T-helper 2 cell treated with Interferon-gamma antibody and Interleukin-4, amounts not matched to agents 100 ng/mL and 5 ng/mL, for 36 hours (primary cell): ENCODE measurements around the gene MAGI3. TPM values are rescaled to one million over a fixed set of nuclear protein-coding genes. Genes with fewer than 3 reads are reported as not detected.

ENCODE experiments used
- intact Hi-C: fragments of 100-400 bp; cut with micrococcal nuclease; formaldehyde crosslinking; loops from one replicate; pipeline ENCODE4 v1.15.1; 2023
- total RNA-seq: library from RNA; stranded (reverse); gene quantifications from 2 replicates; pipeline ENCODE4 v1.2.3, GENCODE V29; 2022

MAGI3 gene
- total RNA-seq, 1 donor from 2014 or later: 5.9 TPM

- intact Hi-C loops: no loop called here
Measured at GRCh38 chr1:113511269-113511668, 121.0 kb downstream of the MAGI3 start.

DNA sequence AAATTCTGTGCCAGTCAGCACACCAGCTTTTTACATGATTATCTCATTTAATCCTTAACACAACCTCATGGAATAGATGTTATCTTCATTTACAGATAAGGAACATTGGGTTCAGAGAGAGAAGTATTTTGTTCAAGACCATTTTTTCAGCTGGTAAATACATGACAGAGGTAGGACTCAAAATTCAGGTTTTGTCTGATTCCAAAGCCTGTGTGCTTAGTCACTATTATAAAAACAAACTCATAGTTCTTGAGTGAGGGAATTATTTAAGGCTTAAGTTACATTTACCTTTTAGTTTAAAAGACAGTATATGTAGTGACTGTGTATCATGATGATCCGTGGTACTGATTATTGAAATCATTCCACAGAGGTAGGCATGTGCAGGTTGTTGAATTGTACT, 125.2 kb downstream of the MAGI3 start:
- intact Hi-C loops: no loop called here

DNA sequence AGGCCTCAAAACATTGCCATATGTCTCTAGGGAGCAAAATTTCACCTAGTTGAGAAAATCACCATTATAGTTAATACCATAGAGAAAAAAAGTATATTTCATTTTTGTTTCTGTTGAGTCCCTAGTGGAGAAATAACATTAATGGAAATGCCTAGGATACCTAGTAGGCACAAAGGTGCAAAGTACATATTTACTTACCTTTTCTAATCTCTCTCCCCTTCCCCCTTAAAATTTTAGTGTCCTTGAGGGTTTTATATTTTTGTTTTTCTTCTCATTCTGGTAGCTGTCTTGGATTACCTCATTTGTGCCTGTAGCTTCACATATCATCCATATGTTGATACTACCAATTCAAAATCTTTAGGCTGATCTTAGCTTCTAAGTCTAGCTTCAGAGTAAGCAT, 127.0 kb downstream of the MAGI3 start:
- intact Hi-C loops: no loop called here

DNA sequence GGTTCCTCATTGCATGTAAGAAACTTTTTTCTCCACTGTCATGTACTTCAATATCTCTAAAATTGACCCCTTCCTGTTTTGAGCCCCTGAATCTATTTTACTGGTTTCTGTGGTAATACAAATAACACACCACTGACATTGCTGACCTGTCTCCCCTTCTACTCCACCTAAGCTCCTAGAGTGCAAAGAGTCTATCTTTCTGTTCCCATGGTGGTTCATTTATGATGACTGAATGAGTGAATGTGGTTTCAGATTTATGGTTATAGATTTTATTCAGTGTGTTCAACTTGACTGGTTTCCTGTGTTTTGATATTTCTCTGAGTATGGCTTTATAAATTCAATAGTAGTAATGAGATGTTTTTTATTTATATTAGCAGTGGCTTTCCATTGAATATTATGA, 127.7 kb downstream of the MAGI3 start:
- intact Hi-C loops: no loop called here

DNA sequence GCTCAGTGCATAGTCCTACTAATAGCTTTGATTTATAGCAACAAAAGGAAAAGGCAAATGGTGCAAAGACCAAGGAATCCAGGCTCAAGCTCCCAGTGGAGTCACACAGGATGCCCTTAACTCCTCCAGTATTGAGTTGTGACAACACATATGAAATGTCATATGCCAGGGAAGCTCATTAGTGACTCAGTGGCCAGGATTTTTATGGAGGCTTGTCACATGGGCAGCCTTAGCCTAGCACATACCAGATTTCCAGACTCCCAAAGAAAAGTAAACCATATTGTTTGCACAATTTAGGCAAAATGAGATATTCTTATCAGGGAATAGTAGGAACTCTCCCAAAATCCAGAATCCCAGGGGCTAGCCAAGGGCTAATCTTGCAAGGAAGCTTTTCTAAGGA, 129.2 kb downstream of the MAGI3 start:
- intact Hi-C loops: no loop called here

DNA sequence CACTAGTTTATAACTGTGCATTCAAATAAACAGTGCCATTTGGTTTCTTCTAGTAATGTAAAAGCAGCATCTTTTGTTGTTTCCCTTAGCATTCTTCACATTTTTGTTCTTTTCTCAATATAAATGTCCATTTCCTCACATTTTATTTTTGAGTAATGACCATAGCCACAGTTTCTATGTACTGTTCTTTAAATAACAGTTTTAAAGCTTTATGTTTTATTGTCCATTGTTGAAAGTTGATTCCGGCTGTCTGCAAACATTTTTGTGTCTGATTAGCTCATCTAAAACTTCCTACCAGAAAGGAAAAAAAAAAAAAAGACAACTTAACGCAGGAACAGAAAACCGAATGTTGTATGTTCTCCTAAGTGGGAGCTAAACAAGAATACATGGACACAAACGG, 139.7 kb downstream of the MAGI3 start:
- intact Hi-C loops: no loop called here

DNA sequence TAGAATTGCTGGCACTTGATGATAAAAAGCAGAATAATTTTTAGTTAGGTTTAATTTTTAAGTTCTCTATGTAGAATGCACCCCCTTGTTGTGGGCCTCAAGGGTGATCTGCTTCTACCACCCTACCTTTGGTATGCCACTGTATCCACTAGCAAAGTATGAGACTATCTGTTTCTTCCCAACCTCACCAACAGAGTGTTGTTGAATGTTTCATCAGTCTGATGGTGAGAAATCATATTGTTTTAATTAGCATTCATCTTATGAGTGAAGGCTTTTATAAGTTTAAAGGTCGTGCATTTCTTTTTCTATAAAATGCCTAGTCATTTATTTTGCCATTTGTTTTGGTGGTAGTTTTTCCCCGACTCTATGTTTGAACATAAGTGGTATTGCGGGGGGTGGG, 141.0 kb downstream of the MAGI3 start:
- intact Hi-C loops: no loop called here

DNA sequence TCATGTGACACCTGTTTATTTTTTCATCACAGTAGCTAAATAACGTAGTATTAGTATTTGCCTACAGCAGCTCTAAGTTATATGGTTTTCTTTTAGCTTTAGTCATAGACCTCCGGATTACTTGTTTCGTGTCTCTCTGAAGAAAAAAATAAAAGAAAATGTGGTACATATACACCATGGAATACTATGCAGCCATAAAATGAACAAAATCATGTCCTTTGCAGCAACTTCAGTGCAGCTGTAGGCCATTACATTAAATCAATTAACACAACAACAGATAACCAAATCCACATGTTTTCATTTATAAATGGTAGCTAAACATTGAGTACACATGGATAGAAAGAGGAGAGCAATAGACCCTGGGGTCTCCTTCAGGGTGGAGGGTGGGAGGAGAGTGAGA, 142.7 kb downstream of the MAGI3 start:
- intact Hi-C loops: no loop called here

DNA sequence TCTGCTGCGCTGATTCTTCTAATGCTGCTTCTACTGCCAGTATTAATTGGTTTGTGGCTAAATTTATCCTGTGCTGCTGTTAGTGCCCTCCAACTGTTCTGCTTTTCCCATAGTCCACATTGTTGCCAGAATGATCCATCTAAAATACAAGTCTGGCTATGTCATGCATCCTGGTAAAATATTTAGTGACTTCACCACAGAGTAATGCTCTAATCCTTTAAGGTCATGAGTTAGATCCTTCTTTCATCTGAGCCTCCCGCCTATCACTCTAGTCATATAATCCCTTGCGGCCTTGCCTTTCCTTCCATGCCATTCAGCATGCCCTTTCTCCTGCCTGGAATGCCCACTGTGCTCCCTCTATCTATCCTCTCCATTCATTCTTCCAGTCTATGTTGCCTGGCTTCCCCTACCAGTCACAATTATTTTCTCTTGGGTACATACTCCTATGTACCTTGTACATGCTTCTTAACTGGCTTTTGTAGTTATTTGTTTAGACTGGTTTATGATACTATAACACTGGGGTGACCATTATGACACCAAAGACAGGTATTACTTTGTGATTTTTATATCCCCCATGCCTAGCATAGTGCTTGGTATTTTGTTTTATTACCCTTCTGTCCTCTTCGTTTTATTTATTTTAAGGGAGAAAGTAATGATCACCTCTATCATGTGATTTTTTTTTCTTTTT, 144.0 kb downstream of the MAGI3 start:
- intact Hi-C loops: no loop called here

DNA sequence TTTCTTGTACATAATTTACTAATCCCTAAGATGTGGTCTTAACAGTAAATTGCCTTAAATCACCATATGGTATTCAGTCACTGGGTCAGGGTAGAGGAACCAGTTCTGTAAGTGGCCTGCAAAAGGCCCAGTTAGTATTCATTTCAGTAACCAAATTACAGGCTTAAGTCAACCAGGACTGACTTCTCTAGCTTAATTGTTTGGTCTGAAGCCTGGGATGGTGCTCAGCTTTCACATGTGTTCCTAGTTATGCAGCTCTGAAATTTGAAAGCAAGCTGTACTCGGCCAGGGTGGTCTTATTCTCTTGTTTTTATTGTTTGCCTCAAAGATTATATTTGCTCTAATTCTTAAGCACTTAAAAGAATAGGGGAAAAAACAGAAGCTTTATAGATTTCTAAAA, 144.6 kb downstream of the MAGI3 start:
- intact Hi-C loops: no loop called here

GRCh38 chr1:113536182-113536780, 146.0 kb downstream of the MAGI3 start:
- intact Hi-C loops: no loop called here

GRCh38 chr1:113538225-113538624, 147.9 kb downstream of the MAGI3 start:
- intact Hi-C loops: no loop called here

DNA sequence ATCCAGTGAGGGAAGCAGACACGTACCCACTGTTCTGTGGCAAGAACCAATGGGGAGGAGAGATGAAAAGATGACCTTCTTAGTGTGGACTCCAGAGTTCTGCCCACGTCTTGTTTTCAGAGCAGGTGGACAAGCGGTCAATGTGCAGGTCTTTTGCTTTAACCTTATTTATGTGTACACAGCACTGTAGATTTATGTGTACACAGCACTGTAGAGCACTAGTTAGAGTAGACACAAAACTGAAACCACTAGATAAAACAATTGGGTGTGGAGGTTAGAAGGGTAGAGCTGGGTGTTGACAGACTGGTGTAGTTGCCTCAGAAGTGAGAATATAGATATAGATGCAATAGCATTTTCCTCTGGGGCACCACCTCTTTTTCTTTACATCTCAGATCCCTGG, 150.0 kb downstream of the MAGI3 start:
- intact Hi-C loops: no loop called here

DNA sequence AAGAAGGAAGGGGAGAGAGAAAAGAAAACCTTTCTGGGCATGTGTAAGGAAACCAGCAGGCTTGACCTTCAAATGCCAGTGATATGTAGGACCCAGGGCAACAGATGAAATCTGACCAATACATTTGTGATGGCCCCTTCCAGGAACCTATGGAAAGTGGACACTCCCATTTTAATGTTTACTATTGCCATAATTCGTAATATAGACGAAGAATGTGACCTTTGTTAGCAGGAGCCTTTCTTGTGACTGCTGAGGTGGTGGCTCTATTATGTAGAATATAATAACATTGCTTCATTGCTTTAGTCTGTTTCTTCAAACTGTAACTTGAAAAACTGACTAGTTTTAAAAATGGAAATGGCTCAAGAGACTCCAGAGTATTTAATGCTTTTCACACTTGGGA, 150.8 kb downstream of the MAGI3 start:
- intact Hi-C loops: no loop called here

DNA sequence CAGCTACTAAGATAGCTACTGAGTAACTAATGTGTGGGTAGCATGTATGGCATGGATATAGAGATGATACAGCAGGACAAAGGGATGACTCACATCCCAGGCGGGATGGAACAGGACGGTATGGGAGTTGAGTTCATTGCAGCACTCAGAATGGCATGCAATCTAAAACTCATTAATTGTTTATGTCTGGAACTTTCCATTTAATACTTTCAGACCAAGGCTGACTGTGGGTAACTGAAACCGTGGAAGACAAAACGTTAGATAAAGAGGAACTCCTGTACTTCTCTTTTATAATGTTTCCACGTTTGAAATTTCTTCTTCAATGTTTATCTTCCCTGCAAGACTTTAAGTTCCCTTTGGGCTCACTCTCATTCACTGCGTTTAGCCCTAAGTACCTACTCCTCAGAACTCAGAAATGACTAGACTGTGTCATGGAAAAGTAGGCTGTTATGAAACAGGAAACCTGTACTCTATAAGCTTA, 151.9 kb downstream of the MAGI3 start:
- intact Hi-C loops: no loop called here

DNA sequence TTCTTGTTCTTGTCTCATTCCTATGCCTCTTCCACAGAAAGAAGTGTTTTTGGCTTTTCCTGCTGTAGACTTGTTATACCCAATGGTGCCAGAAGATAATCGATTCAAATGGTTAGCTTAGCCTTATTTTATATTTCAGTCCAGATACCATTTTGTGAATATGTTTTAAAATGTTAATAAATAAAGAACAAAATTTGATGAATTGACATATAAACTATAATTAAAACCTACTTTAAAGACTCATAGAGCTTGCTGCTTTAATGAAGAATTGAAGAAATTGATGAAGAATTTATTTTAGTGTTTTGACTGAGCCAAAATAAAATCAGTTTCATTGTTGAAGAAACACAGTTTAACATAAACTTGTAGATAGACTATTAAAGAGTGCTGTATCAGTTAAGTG, 152.8 kb downstream of the MAGI3 start:
- intact Hi-C loops: no loop called here

DNA sequence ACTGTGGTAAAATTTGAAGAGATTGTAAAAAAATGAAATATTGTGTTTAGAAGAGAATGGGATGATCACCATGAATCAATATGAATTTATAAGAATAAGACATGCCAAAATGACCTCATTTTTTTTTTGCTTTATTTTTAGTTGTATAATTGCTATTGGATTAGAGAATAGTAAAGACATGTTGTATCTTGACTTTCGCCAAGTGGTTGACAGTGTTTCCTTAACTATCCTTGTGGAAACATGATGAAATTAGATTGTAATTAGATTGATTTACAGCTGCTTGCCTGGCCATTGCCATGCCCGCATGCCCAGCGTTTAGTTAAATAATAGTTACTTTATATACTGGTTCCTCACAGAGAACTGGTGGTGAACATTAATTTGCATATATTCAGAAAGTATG, 154.9 kb downstream of the MAGI3 start:
- intact Hi-C loops: no loop called here

DNA sequence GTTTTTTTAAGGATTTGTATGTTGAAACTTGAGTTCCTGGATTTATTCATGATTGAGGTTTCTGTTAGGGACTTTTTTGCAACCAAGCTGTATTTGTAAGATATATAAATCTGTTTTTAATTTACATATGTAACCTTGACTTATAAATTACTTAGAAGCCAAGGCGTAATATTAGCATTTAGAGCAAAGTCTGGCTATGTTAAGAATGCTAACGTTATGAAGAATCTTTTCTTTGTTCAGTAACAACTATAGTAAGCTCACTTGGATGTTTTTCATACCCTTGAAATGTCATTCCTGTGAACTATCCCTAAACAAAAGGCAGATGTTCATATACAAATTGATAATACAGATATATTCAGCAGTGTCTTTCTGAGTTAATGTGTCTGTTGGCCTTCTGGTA, 155.3 kb downstream of the MAGI3 start:
- intact Hi-C loops: no loop called here

DNA sequence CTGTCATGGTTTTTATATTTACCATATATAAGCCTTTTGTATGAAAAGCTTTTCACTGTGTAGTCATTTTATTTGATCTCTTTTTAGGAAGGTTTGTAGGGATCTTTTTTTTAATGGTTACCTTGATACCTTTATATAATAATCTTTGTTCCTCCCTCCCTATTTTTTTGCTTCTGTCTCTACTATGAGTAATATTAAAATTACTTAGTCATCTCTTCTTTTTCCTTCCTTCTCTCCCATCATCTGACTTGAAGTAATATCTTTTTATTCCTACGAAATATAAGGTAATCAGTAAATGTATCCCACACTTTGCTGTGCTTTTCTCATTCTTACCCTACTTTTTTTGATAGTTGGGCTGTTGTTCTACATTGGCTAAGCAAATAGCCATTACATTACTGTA, 161.4 kb downstream of the MAGI3 start:
- intact Hi-C loops: no loop called here

GRCh38 chr1:113552244-113552643, 161.9 kb downstream of the MAGI3 start:
- intact Hi-C loops: no loop called here

DNA sequence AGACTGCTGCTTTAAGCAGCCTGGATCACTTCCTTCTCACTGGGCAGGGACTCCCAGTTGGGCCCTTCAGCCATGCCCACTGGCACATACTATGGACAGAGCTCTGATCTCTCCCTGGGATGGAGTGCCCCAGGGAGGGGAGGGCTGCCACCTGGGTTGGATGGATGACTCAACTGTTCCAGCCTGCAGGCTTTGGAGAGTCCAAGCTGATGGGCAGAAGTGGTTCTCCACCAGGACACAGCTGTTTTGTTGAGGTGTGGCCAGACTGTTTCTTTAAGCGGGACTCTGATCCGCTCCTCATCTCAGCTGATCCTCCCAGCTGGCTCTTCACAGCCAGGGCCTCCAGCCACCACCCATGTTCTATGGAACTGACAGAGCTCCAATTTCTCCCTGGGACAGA, 166.9 kb downstream of the MAGI3 start:
- intact Hi-C loops: no loop called here

DNA sequence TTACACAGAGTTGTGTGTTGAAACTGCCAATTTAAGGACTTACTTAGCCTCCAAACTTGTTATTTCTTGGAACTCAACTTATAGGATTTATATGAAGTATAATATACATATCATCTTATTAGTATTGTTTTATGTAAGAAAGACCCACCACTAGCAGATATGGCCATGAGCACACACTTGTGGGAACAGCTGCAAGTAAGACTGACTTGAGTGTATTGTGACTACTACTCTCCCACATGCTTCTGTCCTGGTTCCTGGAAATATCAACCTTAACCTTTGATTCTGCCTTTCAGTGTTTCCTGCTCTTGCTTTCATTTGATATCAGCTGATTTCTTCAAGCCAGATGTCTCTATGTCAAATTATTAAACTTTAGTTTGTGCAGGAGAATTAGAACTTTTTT, 175.3 kb downstream of the MAGI3 start:
- intact Hi-C loops: no loop called here

- intact Hi-C loops: no loop called here
Measured at GRCh38 chr1:113567427-113567826, 177.1 kb downstream of the MAGI3 start.
